GM12891 (cell line): ENCODE results near the gene WFDC1. TPM values are rescaled to one million over a fixed set of nuclear protein-coding genes. Genes with fewer than 3 reads are reported as not detected.

Experiments used
- DNase-seq: peaks from one replicate; pipeline ENCODE4 v3.0.0; 2011; ENCODE audit warnings: low spot score; ENCODE audit not compliant: insufficient read length
- FAIRE-seq: peaks from 2 replicates; lab custom pipeline; 2011; peaks lifted over from hg19 to GRCh38; lab: Jason Lieb, UNC
- PAX5 ChIP-seq: IDR thresholded peaks from 2 replicates; pipeline ENCODE4 v1.6.1; 2011; ENCODE audit warnings: low read length, moderate library complexity, mild to moderate bottlenecking; ENCODE audit not compliant: insufficient read depth, severe bottlenecking
- POLR2A ChIP-seq: IDR thresholded peaks from 2 replicates; pipeline ENCODE4 v1.6.1; 2011; ENCODE audit warnings: low read depth, low read length, control low read depth
- POLR2AphosphoS5 ChIP-seq: IDR thresholded peaks from 2 replicates; pipeline ENCODE4 v1.6.1; 2011; ENCODE audit warnings: low read depth, low read length, control low read depth
- POU2F2 ChIP-seq: IDR thresholded peaks from 2 replicates; pipeline ENCODE4 v1.6.1; 2011; ENCODE audit warnings: low read depth, mild to moderate bottlenecking, control low read depth, low read length, moderate library complexity
- SPI1 ChIP-seq: IDR thresholded peaks from 2 replicates; pipeline ENCODE4 v1.6.1; 2011; ENCODE audit warnings: low read depth, low read length, control low read depth
- TAF1 ChIP-seq: IDR thresholded peaks from 2 replicates; pipeline ENCODE4 v1.6.1; 2011; ENCODE audit warnings: low read depth, low read length, control low read depth
- polyA plus RNA-seq: library from polyadenylated mRNA; unstranded; fragments of >200 nt; gene quantifications from one replicate; pipeline ENCODE4 v1.2.1, GENCODE V29; 2012; ENCODE audit warnings: low read depth, missing spikeins, inconsistent platforms; ENCODE audit not compliant: missing spikeins

Gene WFDC1
- not detected for polyA plus RNA-seq

GRCh38 chr16:84294531-84295142, at the start of gene WFDC1:
TSS of gene WFDC1 (plus strand) at chr16:84294878. CDS start at chr16:84294972, 94 bp downstream.
- no peak for TF ChIP-seq POU2F2
- TF ChIP-seq TAF1 = no peak
- TF ChIP-seq POLR2AphosphoS5 = no peak
- TF ChIP-seq PAX5 = no peak
- no peak for FAIRE-seq
- no peak for DNase-seq

GRCh38 chr16:84245956-84246678, 48.6 kb upstream of the WFDC1 start:
- FAIRE-seq (no peak), DNase-seq (no peak)
- no peak for TF ChIP-seq PAX5
- no peak for TF ChIP-seq POLR2A
- no peak for TF ChIP-seq POU2F2
- TF ChIP-seq POLR2AphosphoS5 = no peak
- no peak for TF ChIP-seq SPI1
- no peak for TF ChIP-seq TAF1

GRCh38 chr16:84246679-84247077, 48.0 kb upstream of the WFDC1 start:
- FAIRE-seq (no peak), DNase-seq (no peak)
- no peak for TF ChIP-seq TAF1
- no peak for TF ChIP-seq PAX5
- TF ChIP-seq POLR2AphosphoS5 = no peak
- TF ChIP-seq SPI1 = no peak
- TF ChIP-seq POU2F2 = no peak

- DNase-seq (no peak), FAIRE-seq (no peak)
- TF ChIP-seq POLR2AphosphoS5 (no peak), TAF1 (no peak), POU2F2 (no peak), SPI1 (no peak), POLR2A (no peak), PAX5 (no peak)
Measured at GRCh38 chr16:84247331-84247730, 47.3 kb upstream of the WFDC1 start.

GRCh38 chr16:84247844-84248243, 46.8 kb upstream of the WFDC1 start:
- FAIRE-seq (no peak), DNase-seq (no peak)
- TF ChIP-seq POU2F2 (no peak), POLR2AphosphoS5 (no peak), TAF1 (no peak), POLR2A (no peak)

- FAIRE-seq (no peak), DNase-seq (no peak)
- TF ChIP-seq PAX5 = no peak
- TF ChIP-seq POLR2A = no peak
- no peak for TF ChIP-seq SPI1
- no peak for TF ChIP-seq POLR2AphosphoS5
- TF ChIP-seq POU2F2 = no peak
- no peak for TF ChIP-seq TAF1
Measured at GRCh38 chr16:84252184-84252583, 42.5 kb upstream of the WFDC1 start.

GRCh38 chr16:84253173-84253572, 41.5 kb upstream of the WFDC1 start:
- DNase-seq (no peak), FAIRE-seq (no peak)
- no peak for TF ChIP-seq TAF1
- no peak for TF ChIP-seq SPI1
- no peak for TF ChIP-seq PAX5
- TF ChIP-seq POLR2AphosphoS5 = no peak
- no peak for TF ChIP-seq POLR2A
- no peak for TF ChIP-seq POU2F2

GRCh38 chr16:84254062-84254461, 40.6 kb upstream of the WFDC1 start:
- FAIRE-seq = no peak
- TF ChIP-seq POLR2A (no peak), SPI1 (no peak), TAF1 (no peak), POU2F2 (no peak), POLR2AphosphoS5 (no peak), PAX5 (no peak)

GRCh38 chr16:84255050-84255810, 39.4 kb upstream of the WFDC1 start:
- FAIRE-seq (no peak), DNase-seq (no peak)
- no peak for TF ChIP-seq POU2F2

More at GRCh38 chr16:84254062-84254461, 40.6 kb upstream of the WFDC1 start:
- DNase-seq = no peak
